Tibial nerve (tissue), 4 donors: Measurements from ENCODE around the gene SP140L.

Source experiments
- EP300 ChIP-seq, 2 donors: sonication (generic); formaldehyde crosslinking; IDR thresholded peaks; one replicate each; pipeline ENCODE4 v1.6.1; 2017; ENCODE audit warnings: antibody characterized with exemption in 2 of 2, mild to moderate bottlenecking in 1 of 2
- POLR2A ChIP-seq, 2 donors: fragments of 450-650 bp; IDR thresholded peaks; one replicate each; pipeline ENCODE4 v1.6.1; 2017; ENCODE audit warnings: antibody characterized with exemption in 2 of 2, mild to moderate bottlenecking in 2 of 2, moderate library complexity in 2 of 2
- TF ChIP-seq, protein P1 (sequence below), 5 experiments: fragments of 200-600 bp in 3 of 5; fragments of 450-650 bp in 2 of 5; sonication (generic) in 3 of 5; IDR thresholded peaks; one replicate each; pipeline ENCODE4 v1.5.1; 2016 to 2019; ENCODE audit warnings: antibody characterized with exemption in 5 of 5, mild to moderate bottlenecking in 3 of 5, moderate library complexity in 2 of 5

DNA sequence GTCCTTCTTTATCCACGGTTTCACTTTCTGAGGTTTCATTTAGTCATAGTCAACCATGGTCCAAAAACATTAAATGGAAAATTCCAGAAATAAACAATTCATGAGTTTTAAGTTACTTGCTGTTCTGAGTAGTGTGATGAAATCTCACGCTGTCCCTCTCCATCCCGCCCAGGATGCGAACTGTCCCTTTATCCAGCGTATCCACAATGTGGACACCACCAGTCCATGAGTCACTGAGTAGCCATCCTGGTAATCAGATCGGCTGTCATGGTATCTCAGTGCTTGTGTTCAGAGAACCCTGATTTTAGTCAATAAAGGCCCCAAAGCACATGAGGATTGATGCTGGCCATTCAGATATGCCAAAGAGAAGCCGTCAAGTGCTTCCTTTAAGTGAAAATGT, 3.7 kb downstream of the SP140L start:
- TF ChIP-seq EP300 (IDR thresholded peaks at IDR 0.05) (no peak), POLR2A (IDR thresholded peaks at IDR 0.05) (no peak)
- TF ChIP-seq, protein P1, sequence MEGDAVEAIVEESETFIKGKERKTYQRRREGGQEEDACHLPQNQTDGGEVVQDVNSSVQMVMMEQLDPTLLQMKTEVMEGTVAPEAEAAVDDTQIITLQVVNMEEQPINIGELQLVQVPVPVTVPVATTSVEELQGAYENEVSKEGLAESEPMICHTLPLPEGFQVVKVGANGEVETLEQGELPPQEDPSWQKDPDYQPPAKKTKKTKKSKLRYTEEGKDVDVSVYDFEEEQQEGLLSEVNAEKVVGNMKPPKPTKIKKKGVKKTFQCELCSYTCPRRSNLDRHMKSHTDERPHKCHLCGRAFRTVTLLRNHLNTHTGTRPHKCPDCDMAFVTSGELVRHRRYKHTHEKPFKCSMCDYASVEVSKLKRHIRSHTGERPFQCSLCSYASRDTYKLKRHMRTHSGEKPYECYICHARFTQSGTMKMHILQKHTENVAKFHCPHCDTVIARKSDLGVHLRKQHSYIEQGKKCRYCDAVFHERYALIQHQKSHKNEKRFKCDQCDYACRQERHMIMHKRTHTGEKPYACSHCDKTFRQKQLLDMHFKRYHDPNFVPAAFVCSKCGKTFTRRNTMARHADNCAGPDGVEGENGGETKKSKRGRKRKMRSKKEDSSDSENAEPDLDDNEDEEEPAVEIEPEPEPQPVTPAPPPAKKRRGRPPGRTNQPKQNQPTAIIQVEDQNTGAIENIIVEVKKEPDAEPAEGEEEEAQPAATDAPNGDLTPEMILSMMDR (IDR thresholded peaks at IDR 0.05): no peak
